GM12878 (cell line): ENCODE measurements around the gene SEC14L1. TPM values are rescaled to one million over a fixed set of nuclear protein-coding genes. Genes with fewer than 3 reads are reported as not detected.

Experiments
- BCL3 ChIP-seq: IDR thresholded peaks from 2 replicates; pipeline ENCODE4 v1.6.1; 2011; ENCODE audit warnings: borderline replicate concordance, low read depth, mild to moderate bottlenecking, moderate library complexity, low read length; ENCODE audit not compliant: insufficient read depth, poor library complexity, severe bottlenecking
- CHD4 ChIP-seq: fragments of 200-600 bp; sonication (generic); IDR thresholded peaks from 2 replicates; pipeline ENCODE4 v1.6.1; 2016; ENCODE audit warnings: mild to moderate bottlenecking
- EED ChIP-seq: sonication (generic); IDR thresholded peaks from 2 replicates; pipeline ENCODE4 v1.6.1; 2016; ENCODE audit warnings: antibody characterized with exemption, low read depth
- FOXM1 ChIP-seq: IDR thresholded peaks from 2 replicates; pipeline ENCODE4 v1.6.1; 2012; ENCODE audit warnings: low read depth, mild to moderate bottlenecking, inconsistent platforms, low read length, moderate library complexity
- IKZF2 ChIP-seq, 2 experiments: fragments of 450-650 bp; IDR thresholded peaks; 2 replicates each; pipeline ENCODE4 v1.6.1; 2017; ENCODE audit warnings: mild to moderate bottlenecking in 2 of 2, moderate library complexity in 2 of 2
- NKRF ChIP-seq: fragments of 450-650 bp; conservative IDR thresholded peaks from 2 replicates; pipeline ENCODE4 v1.6.1; 2017; ENCODE audit warnings: mild to moderate bottlenecking, moderate library complexity
- NR2C2 ChIP-seq: IDR thresholded peaks from 2 replicates; pipeline ENCODE4 v1.6.1; 2011; ENCODE audit warnings: borderline replicate concordance, low read depth; ENCODE audit not compliant: control insufficient read depth, insufficient read length
- RAD21 ChIP-seq: IDR thresholded peaks from 2 replicates; pipeline ENCODE4 v1.6.1; 2011; ENCODE audit warnings: mild to moderate bottlenecking, low read depth, low read length, moderate library complexity; ENCODE audit not compliant: insufficient read depth
- STAT3 ChIP-seq: IDR thresholded peaks from 2 replicates; pipeline ENCODE4 v1.6.1; 2011; ENCODE audit warnings: low read depth, low read length, improper control_type of control experiment
- TCF3 ChIP-seq: IDR thresholded peaks from 2 replicates; pipeline ENCODE4 v1.6.1; 2012; ENCODE audit warnings: low read depth, mild to moderate bottlenecking, low read length, borderline replicate concordance; ENCODE audit not compliant: insufficient read depth
- polyA plus RNA-seq, 11 experiments: library from polyadenylated mRNA; depleted of rRNA in 4 of 11; unstranded in 6 of 11; stranded (reverse) in 5 of 11; fragments of >200 nt; fragmentation: Nextera tagmentation in 4 of 11; fragmentation: Illumina TruSeq in 1 of 11; extraction: Ambion mirVana in 4 of 11; extraction: Trizol in 1 of 11; gene quantifications; 1 replicate in 1 of 11; 2 replicates in 10 of 11; pipeline versions ENCODE4 v1.2.1 to v1.2.3, GENCODE V29; 2011 to 2016; ENCODE audit warnings: inconsistent platforms in 2 of 11, missing spikeins in 2 of 11, low read depth in 1 of 11
- total RNA-seq, 4 experiments: library from RNA; depleted of rRNA in 3 of 4; stranded (reverse); fragments of >200 nt in 3 of 4; fragmentation: Illumina TruSeq in 1 of 4; extraction: Trizol in 1 of 4; gene quantifications; 2 replicates each; pipeline versions ENCODE4 v1.2.1 to v1.2.3, GENCODE V29; 2013 to 2021
- TF ChIP-seq, protein P1 (sequence below): fragments of 450-650 bp; IDR thresholded peaks from 2 replicates; pipeline ENCODE4 v1.6.1; 2017; ENCODE audit warnings: low read depth, mild to moderate bottlenecking, moderate library complexity

SEC14L1 gene
- total and polyA plus RNA-seq, 10 of the 15 experiments (the other 5 are each of a cell fraction or from before 2014, with no cell fraction given), result 6.3 to 66.1 (median 33.5) TPM

GRCh38 chr17:77164483-77165091 lies 23.8 kb downstream of the SEC14L1 start (continued):
- no peak for TF ChIP-seq NR2C2
- TF ChIP-seq RAD21, result no peak
- no peak for TF ChIP-seq NKRF
- TF ChIP-seq, protein P1, sequence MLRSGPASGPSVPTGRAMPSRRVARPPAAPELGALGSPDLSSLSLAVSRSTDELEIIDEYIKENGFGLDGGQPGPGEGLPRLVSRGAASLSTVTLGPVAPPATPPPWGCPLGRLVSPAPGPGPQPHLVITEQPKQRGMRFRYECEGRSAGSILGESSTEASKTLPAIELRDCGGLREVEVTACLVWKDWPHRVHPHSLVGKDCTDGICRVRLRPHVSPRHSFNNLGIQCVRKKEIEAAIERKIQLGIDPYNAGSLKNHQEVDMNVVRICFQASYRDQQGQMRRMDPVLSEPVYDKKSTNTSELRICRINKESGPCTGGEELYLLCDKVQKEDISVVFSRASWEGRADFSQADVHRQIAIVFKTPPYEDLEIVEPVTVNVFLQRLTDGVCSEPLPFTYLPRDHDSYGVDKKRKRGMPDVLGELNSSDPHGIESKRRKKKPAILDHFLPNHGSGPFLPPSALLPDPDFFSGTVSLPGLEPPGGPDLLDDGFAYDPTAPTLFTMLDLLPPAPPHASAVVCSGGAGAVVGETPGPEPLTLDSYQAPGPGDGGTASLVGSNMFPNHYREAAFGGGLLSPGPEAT, result no peak
- TF ChIP-seq STAT3, result no peak
- no peak for TF ChIP-seq BCL3
- TF ChIP-seq FOXM1, result no peak
- no peak for TF ChIP-seq IKZF2 (IDR thresholded peaks at IDR 0.05)
- no peak for TF ChIP-seq EED
- no peak for TF ChIP-seq CHD4
- no peak for TF ChIP-seq TCF3
